ENCODE measurements around the gene MAPK13.
A peak's percentile ranks its signal among the peaks of the same experiment; 100 is the strongest.

Gene MAPK13

DNA sequence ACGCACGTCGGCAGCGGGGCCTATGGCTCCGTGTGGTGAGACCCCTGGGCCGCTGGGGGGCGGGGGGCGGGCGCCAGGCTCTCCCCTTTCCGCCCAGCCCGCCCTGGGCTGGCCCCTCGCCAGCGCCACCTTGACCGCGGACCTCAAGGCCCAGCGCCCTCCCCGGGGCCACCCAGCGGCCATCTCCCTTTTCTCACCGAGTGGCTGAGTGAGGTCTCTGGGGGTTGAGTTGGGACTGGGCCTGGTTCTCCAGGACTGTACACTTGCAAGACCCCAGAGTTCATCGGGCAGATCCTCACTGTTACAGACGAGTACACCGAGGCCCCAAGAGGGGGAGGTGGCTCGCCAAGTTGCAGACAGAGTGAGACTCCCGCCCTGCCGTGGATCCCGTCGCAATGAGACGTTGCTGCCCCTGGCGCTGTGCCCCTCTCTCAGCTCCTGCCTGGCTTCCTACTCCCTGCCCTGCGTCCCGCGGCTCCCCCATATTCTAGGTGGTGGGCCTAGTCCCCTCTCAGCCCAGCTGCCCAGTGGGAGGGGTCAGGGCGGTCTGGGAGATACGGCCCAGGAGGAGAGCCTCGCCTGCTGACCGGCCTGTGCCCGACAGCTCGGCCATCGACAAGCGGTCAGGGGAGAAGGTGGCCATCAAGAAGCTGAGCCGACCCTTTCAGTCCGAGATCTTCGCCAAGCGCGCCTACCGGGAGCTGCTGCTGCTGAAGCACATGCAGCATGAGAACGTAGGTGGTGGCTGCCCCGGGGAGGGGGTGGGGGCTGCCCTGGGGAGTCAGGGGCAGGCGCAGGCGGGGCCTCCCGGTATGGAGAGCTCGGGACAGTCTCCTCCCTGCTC is 576 bp downstream of the MAPK13 start:
- peaks cover 42% of the 10 kb centered on the region for H3K4me1 ChIP-seq (ENCODE audit: control insufficient read depth, insufficient read depth, low read length)
- peak overlapping the region; percentile 84 for H3K9ac ChIP-seq (ENCODE audit: low read length)
- H3K27me3 ChIP-seq (replicated peaks; ENCODE audit: control insufficient read depth, insufficient read depth, low read length), result no peaks in the 10 kb centered on the region
- peak overlapping the region; percentile 78 for H3K4me3 ChIP-seq (ENCODE audit: low read length)
- H3K9me3 ChIP-seq (ENCODE audit: control insufficient read depth, low read length), result no peaks in the 10 kb centered on the region
- no peak for DNase-seq (ENCODE audit: low read depth)
- peaks cover 3% of the 10 kb centered on the region for H3K36me3 ChIP-seq (ENCODE audit: control insufficient read depth, insufficient read depth, low read length, severe bottlenecking)

DNA sequence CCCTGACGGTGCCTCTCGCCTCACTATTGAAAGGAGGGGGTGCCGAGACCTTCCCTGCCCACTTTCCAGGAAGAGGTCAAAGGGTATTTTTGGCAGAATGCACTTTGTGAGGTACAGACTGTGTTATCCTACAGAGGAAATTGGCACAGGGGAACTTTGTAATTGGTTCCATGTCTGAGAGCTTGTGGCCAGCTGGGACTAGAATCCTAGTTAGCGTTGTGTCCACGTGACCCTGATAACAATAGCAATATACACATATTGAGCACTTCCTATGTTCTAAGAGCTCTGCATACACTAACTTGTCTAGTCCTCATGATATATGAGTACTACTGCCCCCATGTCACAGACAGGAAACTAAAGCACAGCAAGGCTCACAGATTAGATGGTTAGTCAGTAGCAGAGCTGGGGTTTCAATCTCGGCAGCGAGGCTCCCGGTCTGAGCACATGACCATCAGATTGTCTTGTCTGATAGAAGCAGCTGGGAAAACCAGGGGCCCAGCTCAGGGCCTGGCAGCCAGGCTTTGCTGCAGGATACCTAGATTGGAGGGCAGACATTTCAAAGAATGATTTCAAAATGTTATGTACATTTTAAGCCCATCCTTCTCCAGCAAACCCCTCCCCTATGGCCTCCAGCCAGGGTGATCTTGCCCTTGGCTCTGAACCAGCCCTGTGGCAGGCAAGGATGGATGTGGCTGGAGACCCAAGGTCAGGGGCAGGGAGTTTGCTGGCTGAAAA is 1.4 kb downstream of the MAPK13 start:
- peaks cover 10% of the 10 kb centered on the region for H3K36me3 ChIP-seq (ENCODE audit: control insufficient read depth, insufficient read depth, low read length, severe bottlenecking)
- H3K27me3 ChIP-seq (replicated peaks; ENCODE audit: control insufficient read depth, insufficient read depth, low read length), result no peaks in the 10 kb centered on the region

DNA sequence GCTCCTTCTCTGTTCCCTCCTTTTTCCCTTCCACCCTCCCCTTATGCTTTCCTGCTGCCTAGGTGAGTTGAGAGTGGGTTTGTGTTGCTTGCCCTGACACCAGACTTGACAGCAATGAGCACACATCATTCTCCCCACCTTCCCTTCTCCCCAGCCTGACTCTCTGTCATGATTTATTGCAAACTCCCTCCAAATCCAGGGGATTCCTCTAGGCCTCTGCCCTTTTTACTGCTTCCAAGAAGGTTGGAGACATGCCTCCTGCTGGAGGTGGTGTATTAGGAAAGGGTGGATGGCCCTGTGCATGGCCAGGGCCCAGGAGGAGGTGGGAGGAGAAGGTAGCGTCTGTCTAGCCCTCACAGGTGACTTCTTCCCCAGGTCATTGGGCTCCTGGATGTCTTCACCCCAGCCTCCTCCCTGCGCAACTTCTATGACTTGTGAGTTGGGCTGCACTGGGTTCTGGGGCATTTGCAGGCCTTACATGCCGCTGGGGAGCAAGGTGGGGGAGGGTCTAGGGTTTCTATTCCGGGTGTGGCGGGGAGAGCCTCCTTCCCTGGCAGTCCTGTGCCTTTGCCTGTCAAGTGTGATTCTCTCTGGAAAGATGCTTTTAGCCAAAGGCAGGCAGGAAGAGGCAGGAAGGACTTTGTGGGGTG is 2.1 kb downstream of the MAPK13 start:
- Histone ChIP-seq H3K27me3 (replicated peaks; ENCODE audit: control insufficient read depth, insufficient read depth, low read length) (no peaks in the 10 kb centered on the region), H3K36me3 (ENCODE audit: control insufficient read depth, insufficient read depth, low read length, severe bottlenecking) (peaks cover 12% of the 10 kb centered on the region), H3K9ac (ENCODE audit: low read length) (no peak overlapping the region), H3K4me1 (ENCODE audit: control insufficient read depth, insufficient read depth, low read length) (peaks cover 32% of the 10 kb centered on the region), H3K4me3 (ENCODE audit: low read length) (no peak overlapping the region), H3K9me3 (ENCODE audit: control insufficient read depth, low read length) (no peaks in the 10 kb centered on the region)
- no peak for DNase-seq (ENCODE audit: low read depth)

More for the DNA sequence above, 1.4 kb downstream of the MAPK13 start:
- peak overlapping the region; percentile 84 for H3K9ac ChIP-seq (ENCODE audit: low read length)
- H3K9me3 ChIP-seq (ENCODE audit: control insufficient read depth, low read length), result no peaks in the 10 kb centered on the region
- peak overlapping the region; percentile 78 for H3K4me3 ChIP-seq (ENCODE audit: low read length)
- peaks cover 39% of the 10 kb centered on the region for H3K4me1 ChIP-seq (ENCODE audit: control insufficient read depth, insufficient read depth, low read length)
- DNase-seq (ENCODE audit: low read depth), result peak; percentile 42

DNA sequence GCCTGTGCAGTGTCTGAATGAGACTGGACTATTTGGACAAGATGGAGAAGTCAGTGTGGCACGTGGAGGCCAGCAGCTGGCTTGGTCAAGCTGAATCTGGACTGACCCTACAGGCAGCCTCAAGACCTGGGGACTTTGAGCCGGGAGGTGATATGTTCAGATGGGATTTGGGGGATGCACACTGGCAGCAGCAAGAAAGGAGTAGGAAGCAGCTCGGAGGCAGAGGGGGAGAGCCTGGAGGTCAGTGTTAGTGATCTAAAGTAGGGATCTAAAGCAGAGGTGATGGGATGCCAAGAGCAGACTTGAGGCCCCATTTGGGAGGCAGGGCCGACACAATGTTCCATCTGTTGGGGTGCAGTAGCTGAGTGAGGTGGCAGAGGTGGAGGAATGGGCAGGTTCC is 2.8 kb downstream of the MAPK13 start:
- H3K4me3 ChIP-seq (ENCODE audit: low read length), result no peak overlapping the region
- H3K4me1 ChIP-seq (ENCODE audit: control insufficient read depth, insufficient read depth, low read length), result peaks cover 24% of the 10 kb centered on the region
- no peak for DNase-seq (ENCODE audit: low read depth)
- no peaks in the 10 kb centered on the region for H3K9me3 ChIP-seq (ENCODE audit: control insufficient read depth, low read length)
- no peaks in the 10 kb centered on the region for H3K27me3 ChIP-seq (replicated peaks; ENCODE audit: control insufficient read depth, insufficient read depth, low read length)
- H3K36me3 ChIP-seq (ENCODE audit: control insufficient read depth, insufficient read depth, low read length, severe bottlenecking), result peaks cover 12% of the 10 kb centered on the region
- H3K9ac ChIP-seq (ENCODE audit: low read length), result no peak overlapping the region

DNA sequence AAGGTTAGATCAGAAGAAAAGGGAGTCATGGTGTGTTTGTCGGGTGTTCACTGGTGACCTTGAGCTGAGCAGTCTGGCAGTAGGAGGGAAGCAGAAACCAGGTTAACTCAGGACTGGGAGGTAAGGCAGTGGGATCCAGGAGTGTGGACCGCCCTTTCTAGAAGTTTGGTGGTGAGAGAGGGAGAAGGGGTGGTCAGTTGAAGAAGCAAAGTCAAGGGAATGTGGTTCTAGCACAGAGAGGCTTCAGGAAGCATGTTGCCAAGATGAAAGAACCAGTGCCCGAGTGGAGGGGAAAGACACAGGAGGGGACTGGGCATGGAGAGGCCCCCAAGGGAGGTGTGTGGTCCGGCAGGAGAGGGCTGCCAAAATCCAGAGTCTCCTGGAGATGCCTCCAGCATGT is 3.6 kb downstream of the MAPK13 start:
- Histone ChIP-seq H3K27me3 (replicated peaks; ENCODE audit: control insufficient read depth, insufficient read depth, low read length) (no peaks in the 10 kb centered on the region), H3K4me3 (ENCODE audit: low read length) (no peak overlapping the region), H3K9ac (ENCODE audit: low read length) (no peak overlapping the region), H3K4me1 (ENCODE audit: control insufficient read depth, insufficient read depth, low read length) (peaks cover 24% of the 10 kb centered on the region), H3K36me3 (ENCODE audit: control insufficient read depth, insufficient read depth, low read length, severe bottlenecking) (peaks cover 12% of the 10 kb centered on the region), H3K9me3 (ENCODE audit: control insufficient read depth, low read length) (no peaks in the 10 kb centered on the region)
- no peak for DNase-seq (ENCODE audit: low read depth)

DNA sequence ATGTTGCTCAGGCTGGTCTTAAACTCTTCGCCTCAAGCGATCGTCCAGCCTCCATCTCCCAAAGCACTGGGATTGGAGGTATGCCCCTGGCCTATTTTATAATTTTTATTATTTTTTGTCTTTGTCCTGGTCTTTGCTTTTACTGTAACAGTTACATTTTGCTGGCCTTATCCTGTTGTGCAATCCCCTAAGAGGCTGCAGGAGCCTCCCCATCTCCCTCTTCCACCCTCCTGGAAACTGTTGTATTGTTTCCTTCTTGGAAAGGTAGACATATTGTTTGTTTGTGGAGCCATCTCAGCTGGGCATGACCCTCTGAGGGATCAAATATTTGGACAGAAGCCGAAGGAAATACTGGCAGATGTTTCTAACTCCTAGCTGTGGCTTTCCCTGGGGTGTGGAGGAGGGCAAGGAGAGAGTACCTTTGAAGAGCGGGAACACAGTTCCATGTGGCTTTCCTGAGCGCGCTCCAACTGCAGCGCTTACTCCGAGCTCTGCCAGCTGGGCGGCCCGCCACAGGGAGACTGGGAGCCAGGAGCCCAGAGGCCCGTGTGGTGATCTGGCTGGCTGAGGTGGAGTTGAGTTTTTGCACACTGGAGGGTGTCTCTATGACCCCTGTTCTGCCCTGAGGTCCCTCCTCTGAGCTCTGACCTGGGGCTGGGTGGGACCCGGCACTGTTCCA is 4.9 kb downstream of the MAPK13 start:
- H3K9ac ChIP-seq (ENCODE audit: low read length), result no peak overlapping the region
- H3K9me3 ChIP-seq (ENCODE audit: control insufficient read depth, low read length), result no peaks in the 10 kb centered on the region
- no peak for DNase-seq (ENCODE audit: low read depth)

DNA sequence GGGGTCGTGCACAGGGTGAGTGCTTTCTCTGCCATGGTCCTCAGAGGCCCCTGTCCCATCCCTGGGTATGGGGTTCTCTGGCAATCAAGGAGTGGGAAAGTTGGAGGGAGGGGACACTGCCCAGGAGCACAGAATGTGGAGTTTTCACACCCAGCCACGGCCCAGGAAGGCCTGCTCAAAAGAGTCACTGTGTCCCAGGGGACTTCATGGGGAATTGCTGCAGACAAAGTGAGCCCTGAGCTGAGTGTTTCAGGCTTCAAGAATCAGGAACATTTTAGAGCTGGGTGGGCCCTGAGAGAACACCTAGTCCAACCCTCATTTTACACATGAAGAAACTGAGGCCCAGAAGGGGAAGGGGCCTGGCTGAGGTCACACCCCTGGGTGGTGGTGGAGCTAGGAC is 5.7 kb downstream of the MAPK13 start:
- H3K9me3 ChIP-seq (ENCODE audit: control insufficient read depth, low read length), result no peaks in the 10 kb centered on the region

More for the DNA sequence above, 4.9 kb downstream of the MAPK13 start:
- Histone ChIP-seq H3K27me3 (replicated peaks; ENCODE audit: control insufficient read depth, insufficient read depth, low read length) (no peaks in the 10 kb centered on the region), H3K4me3 (ENCODE audit: low read length) (no peak overlapping the region), H3K4me1 (ENCODE audit: control insufficient read depth, insufficient read depth, low read length) (peaks cover 25% of the 10 kb centered on the region), H3K36me3 (ENCODE audit: control insufficient read depth, insufficient read depth, low read length, severe bottlenecking) (peaks cover 19% of the 10 kb centered on the region)

DNA sequence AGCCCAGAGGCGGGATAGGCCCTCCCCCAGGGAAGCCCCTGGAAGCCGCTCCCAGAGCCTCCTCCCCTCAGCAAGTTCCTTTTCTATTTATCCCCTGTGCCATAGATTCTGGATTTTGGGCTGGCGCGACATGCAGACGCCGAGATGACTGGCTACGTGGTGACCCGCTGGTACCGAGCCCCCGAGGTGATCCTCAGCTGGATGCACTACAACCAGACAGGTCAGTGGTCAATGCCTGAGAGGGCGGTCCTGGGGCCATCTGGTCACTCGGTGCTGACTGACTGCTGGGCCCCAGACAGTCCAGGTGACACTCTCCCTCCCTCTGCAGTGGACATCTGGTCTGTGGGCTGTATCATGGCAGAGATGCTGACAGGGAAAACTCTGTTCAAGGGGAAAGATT is 6.2 kb downstream of the MAPK13 start:
- Histone ChIP-seq H3K4me3 (ENCODE audit: low read length) (no peak overlapping the region), H3K9me3 (ENCODE audit: control insufficient read depth, low read length) (no peaks in the 10 kb centered on the region), H3K36me3 (ENCODE audit: control insufficient read depth, insufficient read depth, low read length, severe bottlenecking) (peaks cover 19% of the 10 kb centered on the region), H3K9ac (ENCODE audit: low read length) (no peak overlapping the region), H3K4me1 (ENCODE audit: control insufficient read depth, insufficient read depth, low read length) (peaks cover 17% of the 10 kb centered on the region), H3K27me3 (replicated peaks; ENCODE audit: control insufficient read depth, insufficient read depth, low read length) (no peaks in the 10 kb centered on the region)
- no peak for DNase-seq (ENCODE audit: low read depth)

More for the DNA sequence above, 5.7 kb downstream of the MAPK13 start:
- Histone ChIP-seq H3K36me3 (ENCODE audit: control insufficient read depth, insufficient read depth, low read length, severe bottlenecking) (peaks cover 19% of the 10 kb centered on the region), H3K4me1 (ENCODE audit: control insufficient read depth, insufficient read depth, low read length) (peaks cover 22% of the 10 kb centered on the region), H3K4me3 (ENCODE audit: low read length) (no peak overlapping the region), H3K9ac (ENCODE audit: low read length) (peak overlapping the region; percentile 15), H3K27me3 (replicated peaks; ENCODE audit: control insufficient read depth, insufficient read depth, low read length) (no peaks in the 10 kb centered on the region)
- DNase-seq (ENCODE audit: low read depth), result no peak

DNA sequence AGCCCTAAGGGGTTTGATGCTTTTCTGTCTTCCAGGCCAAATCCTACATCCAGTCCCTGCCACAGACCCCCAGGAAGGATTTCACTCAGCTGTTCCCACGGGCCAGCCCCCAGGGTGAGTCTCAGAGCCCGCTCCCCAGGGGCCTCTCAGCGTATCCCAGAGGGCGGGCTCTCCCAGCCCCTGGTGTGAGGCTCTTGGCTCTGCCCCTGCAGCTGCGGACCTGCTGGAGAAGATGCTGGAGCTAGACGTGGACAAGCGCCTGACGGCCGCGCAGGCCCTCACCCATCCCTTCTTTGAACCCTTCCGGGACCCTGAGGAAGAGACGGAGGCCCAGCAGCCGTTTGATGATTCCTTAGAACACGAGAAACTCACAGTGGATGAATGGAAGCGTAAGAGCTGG is 8.4 kb downstream of the MAPK13 start:
- no peak for DNase-seq (ENCODE audit: low read depth)
- Histone ChIP-seq H3K4me1 (ENCODE audit: control insufficient read depth, insufficient read depth, low read length) (peaks cover 16% of the 10 kb centered on the region), H3K4me3 (ENCODE audit: low read length) (no peak overlapping the region), H3K9me3 (ENCODE audit: control insufficient read depth, low read length) (no peaks in the 10 kb centered on the region), H3K27me3 (replicated peaks; ENCODE audit: control insufficient read depth, insufficient read depth, low read length) (no peaks in the 10 kb centered on the region), H3K9ac (ENCODE audit: low read length) (no peak overlapping the region), H3K36me3 (ENCODE audit: control insufficient read depth, insufficient read depth, low read length, severe bottlenecking) (peaks cover 19% of the 10 kb centered on the region)

DNA sequence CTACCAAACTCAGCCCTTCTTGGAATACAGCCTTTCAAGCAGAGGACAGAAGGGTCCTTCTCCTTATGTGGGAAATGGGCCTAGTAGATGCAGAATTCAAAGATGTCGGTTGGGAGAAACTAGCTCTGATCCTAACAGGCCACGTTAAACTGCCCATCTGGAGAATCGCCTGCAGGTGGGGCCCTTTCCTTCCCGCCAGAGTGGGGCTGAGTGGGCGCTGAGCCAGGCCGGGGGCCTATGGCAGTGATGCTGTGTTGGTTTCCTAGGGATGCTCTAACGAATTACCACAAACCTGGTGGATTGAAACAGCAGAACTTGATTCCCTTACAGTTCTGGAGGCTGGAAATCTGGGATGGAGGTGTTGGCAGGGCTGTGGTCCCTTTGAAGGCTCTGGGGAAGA is 9.1 kb downstream of the MAPK13 start:
- no peak overlapping the region for H3K4me3 ChIP-seq (ENCODE audit: low read length)
- H3K9me3 ChIP-seq (ENCODE audit: control insufficient read depth, low read length), result no peaks in the 10 kb centered on the region

More for the DNA sequence above, 9.1 kb downstream of the MAPK13 start:
- Histone ChIP-seq H3K36me3 (ENCODE audit: control insufficient read depth, insufficient read depth, low read length, severe bottlenecking) (peaks cover 19% of the 10 kb centered on the region), H3K27me3 (replicated peaks; ENCODE audit: control insufficient read depth, insufficient read depth, low read length) (no peaks in the 10 kb centered on the region), H3K4me1 (ENCODE audit: control insufficient read depth, insufficient read depth, low read length) (peaks cover 17% of the 10 kb centered on the region), H3K9ac (ENCODE audit: low read length) (no peak overlapping the region)
- no peak for DNase-seq (ENCODE audit: low read depth)
